GM18519 (cell line): Measurements from ENCODE around the gene ALG3.
A peak's percentile ranks its signal among the peaks of the same experiment; 100 is the strongest.
"Not testable (repeated sequence)": the region's sequence is repeated elsewhere in the genome, so short reads cannot be mapped to it uniquely, and the experiment has no call there.

Experiments
- ATAC-seq: cut with Tn5 transposase; IDR thresholded peaks from one replicate; pipeline ENCODE4 v1.9.1; 2021; ENCODE audit warnings: mild to moderate bottlenecking, moderate library complexity; ENCODE audit not compliant: unreplicated experiment, low FRiP score

Gene ALG3

GRCh38 chr3:184248454-184249411, at the start of gene ALG3:
Gene ALG3, minus strand, starts transcription at chr3:184248962. Its CDS starts 22 bp downstream, at chr3:184248940.
- peak; percentile 36 for ATAC-seq

DNA sequence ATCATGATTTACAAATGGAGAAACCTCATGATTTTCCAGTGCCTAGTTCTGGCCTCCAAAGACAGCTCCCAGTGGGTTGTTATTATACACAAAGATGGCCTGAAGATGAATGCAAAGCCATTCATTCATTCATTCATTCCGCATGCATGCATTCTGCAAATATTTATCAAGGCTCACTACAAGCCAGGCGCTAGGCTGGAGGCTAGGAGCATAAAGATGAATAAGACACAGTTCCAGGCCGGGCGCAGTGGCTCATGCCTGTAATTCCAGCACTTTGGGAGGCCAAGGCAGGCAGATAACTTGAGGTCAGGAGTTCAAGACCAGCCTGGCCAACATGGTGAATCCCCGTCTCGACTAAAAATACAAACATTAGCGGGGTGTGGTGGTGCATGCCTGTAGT, 47.9 kb upstream of the ALG3 start:
- ATAC-seq: no peak

DNA sequence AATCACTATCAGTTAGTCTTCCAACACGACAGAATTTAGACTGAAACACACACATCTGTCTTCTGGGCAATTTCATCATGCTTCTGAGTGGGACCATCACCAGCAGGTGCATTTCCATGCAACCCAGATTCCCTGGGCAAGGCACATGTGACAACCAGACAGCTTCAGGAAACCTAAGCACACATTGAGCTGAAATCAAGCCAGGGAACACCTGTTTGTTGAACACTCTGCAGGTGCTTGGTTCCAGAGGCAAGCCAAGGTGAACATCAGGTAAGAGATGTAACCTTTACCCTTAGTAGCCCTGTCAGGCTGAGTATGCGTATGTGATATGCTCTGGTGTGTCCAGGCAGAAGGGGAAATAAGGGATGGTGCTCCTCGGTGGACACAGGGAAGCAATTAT, 47.0 kb upstream of the ALG3 start:
- no peak for ATAC-seq

DNA sequence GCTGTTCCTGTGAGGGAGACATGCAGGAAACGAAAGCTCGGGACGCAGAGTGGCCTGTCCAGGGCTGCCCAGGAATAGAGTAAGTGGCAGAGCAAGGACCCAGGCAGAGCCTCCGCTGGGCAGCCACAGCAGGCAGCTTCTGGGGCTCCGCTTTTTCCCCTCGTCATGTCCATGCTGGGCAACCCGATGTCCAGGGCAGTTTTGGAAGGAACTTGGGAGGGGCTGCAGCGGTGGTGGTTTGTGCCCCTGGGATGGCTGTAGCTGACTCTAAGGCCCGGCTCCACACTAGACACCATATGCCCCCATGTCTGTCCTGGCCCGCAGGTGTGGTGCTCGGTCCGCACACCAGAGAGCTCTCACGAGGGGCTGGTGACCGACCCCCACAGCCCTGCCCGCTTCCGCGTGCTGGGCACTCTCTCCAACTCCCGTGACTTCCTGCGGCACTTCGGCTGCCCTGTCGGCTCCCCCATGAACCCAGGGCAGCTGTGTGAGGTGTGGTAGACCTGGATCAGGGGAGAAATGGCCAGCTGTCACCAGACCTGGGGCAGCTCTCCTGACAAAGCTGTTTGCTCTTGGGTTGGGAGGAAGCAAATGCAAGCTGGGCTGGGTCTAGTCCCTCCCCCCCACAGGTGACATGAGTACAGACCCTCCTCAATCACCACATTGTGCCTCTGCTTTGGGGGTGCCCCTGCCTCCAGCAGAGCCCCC, 43.1 kb upstream of the ALG3 start:
- ATAC-seq: no peak

GRCh38 chr3:184291044-184291737, 42.4 kb upstream of the ALG3 start:
- ATAC-seq: no peak

DNA sequence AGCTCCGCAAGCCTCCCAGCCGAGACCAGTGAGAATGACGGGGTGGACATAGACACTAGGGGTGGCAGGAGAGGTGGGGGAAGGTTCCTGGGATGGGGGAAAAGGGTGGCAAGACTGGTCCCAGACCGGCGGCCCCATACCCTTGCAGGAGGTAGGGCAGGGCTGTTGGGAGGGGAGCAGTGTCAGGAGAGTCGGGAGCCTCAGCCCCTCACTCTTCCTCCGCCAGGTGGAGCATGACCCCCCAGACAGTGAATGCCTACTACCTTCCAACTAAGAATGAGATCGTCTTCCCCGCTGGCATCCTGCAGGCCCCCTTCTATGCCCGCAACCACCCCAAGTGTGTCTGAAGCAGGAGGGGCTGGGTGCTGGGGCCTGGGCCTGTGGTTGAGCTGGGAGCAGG, 41.6 kb upstream of the ALG3 start:
- ATAC-seq: no peak

- no peak for ATAC-seq
These were observed 40.7 kb upstream of the ALG3 start for GRCh38 chr3:184289426-184289938.

- ATAC-seq: no peak
These were observed 35.9 kb upstream of the ALG3 start for GRCh38 chr3:184284696-184285095.

GRCh38 chr3:184283681-184284080, 34.9 kb upstream of the ALG3 start:
- no peak for ATAC-seq

GRCh38 chr3:184282941-184283340, 34.2 kb upstream of the ALG3 start:
- ATAC-seq: no peak

- no peak for ATAC-seq
These were observed 28.6 kb upstream of the ALG3 start for GRCh38 chr3:184277366-184277765.

DNA sequence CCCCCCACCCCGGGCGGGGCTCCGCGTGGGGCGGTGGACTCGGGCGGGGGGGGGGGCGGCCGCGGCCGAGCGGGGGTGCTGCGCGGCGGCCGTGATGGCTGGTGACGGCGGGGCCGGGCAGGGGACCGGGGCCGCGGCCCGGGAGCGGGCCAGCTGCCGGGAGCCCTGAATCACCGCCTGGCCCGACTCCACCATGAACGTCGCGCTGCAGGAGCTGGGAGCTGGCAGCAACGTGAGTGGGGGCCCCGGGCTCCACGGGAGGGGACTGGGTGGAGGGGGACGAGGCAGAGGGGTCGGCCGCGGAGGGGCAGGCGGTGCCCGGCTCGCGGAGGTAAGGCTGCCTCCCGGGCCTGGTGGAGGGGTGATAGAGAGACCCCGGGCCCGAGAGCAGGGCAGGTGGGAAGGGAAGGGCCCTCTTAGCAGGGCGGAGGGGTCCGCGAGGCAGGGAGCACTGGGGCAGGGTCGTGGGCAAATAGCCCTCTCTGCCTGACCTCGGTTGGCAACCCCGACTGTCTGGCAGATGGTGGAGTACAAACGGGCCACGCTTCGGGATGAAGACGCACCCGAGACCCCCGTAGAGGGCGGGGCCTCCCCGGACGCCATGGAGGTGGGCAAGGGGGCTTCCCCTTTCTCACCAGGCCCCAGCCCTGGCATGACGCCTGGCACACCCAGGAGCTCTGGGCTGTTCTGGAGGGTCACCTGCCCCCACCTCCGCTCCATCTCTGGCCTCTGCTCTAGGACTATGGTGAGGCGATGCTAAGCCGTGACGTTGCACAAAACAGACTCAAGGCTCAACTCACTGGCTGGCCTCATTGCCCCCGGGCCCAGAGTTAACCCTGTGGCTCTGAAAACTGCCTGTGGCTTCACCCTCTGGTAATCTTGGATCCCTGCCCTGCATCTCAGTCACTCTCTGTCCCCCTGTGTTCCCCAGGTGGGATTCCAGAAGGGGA, 27.5 kb upstream of the ALG3 start, which contains the start of gene ECE2:
TSS of gene ECE2 (plus strand) at position 62 of the 950 bp plus-strand sequence. CDS start at position 194, 132 bp downstream.
- ATAC-seq: no peak

GRCh38 chr3:184275381-184275701, 26.6 kb upstream of the ALG3 start:
- ATAC-seq: no peak

DNA sequence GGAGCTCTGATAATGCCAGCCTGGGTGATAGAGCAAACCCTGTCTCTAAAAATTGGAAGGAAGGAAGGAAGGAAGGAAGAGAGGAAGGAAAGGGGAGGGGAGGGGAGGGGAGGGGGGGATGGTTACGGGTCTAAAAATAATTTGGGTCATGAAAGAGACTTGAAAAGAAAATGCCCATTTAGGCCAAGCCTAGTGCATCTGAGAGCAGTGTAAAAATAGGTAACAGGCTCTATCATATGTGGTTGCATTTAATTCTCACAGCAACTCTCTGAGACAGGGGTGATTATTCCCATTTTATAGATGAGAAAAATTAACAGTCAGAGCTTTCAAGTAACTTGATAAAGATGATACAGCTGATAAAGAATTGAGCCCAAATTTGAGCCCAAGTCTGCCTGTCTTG, 23.5 kb upstream of the ALG3 start:
- ATAC-seq: no peak

DNA sequence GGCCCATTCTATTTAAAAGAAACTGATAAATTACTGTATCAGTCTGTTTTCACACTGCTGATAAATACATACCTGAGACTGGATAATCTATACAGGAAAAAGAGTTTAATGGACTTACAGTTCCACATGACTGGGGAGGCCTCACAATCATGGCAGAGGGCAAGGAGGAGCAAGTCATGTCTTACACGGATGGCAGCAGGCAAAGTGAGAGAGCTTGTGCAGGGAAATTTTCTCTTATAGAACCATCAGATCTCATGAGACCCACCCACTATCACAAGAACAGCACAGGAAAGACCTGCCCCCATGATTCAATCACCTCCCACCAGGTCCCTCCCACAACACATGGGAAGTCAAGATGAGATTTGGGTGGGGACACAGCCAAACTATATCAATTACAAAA, 18.5 kb upstream of the ALG3 start:
- ATAC-seq: not testable (repeated sequence)

GRCh38 chr3:184262764-184263179, 14.0 kb upstream of the ALG3 start:
- ATAC-seq: no peak

DNA sequence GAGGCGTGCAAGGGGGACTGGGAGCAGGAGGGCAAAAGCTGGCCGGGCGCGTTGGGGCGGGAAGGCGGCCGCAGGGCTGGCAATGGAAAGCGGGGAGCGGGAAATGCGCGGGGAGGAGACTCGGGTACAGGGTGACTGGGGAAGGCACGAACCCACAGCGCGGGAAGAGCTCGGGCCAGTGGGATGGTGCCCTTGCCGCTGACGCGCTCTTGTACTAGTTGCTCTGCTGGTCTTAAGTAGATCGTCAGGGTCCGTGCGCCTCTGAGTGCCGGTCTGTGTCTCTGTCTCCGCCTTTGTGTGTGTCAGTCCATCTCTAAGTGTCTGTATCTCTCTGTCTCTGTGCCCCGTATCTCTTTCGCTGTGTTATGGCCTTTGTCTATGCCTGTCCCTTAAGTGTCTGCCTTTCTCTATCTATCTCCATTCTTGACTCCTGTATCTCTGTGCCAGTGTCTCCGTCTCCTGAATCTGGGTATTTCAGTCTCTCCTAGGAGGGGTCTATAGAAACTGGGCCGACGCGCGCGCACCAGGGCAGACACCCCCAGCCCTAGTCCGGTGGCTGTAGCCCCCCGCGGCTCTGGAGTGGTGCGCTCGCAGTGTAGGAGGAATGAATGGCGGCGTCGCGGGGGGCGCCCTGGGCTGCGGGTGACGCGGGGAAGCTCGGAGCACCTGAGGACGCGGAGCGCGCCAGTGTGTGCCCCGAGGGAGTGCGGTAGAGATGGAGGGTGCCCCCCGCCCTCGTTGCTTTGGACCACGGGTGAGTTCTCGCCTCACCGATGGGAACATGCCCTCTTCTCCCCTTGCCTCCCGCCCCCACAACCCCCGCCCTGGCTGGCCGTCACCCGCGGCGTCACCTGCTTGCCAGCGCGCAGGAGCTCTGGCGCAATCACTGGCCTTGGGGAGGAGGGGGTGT, 13.3 kb upstream of the ALG3 start:
- ATAC-seq: no peak

DNA sequence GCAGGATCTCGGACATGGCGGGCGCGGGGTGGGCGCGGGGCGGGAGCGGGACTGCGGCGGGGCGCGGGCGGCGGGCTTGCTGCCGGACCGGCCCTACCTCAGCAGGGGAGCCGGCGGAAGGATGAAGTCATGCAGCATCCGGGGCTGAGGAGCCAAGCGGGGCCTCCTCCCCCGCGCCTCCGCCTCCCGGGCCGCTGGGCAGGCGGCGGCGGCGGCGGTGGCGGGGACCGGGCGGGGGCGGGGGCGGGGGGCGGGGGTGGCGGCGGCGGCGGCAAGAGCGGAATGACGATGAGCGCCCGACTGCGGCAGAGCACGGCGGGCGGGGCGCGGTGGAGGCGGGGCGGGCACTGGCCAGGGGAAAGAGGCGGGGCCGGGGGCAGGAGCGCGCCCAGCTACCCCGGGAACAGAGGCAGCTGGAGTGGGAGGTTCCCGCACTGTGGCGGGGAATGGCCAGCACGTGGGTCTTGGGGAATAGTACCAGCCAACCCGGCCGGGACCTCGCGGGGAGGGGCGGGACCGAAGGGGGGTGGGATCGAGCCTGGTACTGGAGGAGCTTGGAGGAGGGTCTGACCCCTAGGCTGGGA, 12.6 kb upstream of the ALG3 start, which contains the start of gene CAMK2N2:
TSS of gene CAMK2N2 (minus strand) at position 284 of the 584 bp plus-strand sequence. CDS start at position 16, 268 bp downstream.
- ATAC-seq: no peak
